OCI-LY3 (cell line): ENCODE data around the gene CMSS1.

Source experiments
- H2AFZ ChIP-seq: fragments of 200-600, 300-600 bp; shearing (Covaris generic); 2 replicates; pipeline ENCODE4 v1.6.0; 2014; ENCODE audit warnings: antibody characterized with exemption, low read depth, low read length
- H3K27ac ChIP-seq: fragments of 200-600, 300-600 bp; sonication (generic); 2 replicates; pipeline ENCODE4 v1.5.1; 2014; ENCODE audit warnings: mild to moderate bottlenecking, low read length, moderate library complexity, mixed read lengths
- H3K27me3 ChIP-seq: fragments of 200-600, 300-600 bp; sonication (generic); 2 replicates; pipeline ENCODE4 v1.6.1; 2014; ENCODE audit warnings: low read depth, low read length, mixed read lengths
- H3K36me3 ChIP-seq: fragments of 200-600, 300-600 bp; sonication (generic); replicated peaks from 2 replicates; pipeline ENCODE3; 2014; ENCODE audit warnings: low read depth, low read length, mixed read lengths
- H3K4me1 ChIP-seq: fragments of 300-600, 200-600 bp; sonication (generic); 2 replicates; pipeline ENCODE4 v1.6.1; 2014; ENCODE audit warnings: low read length, mixed read lengths
- H3K4me2 ChIP-seq: fragments of 200-600, 300-600 bp; sonication (generic); 2 replicates; pipeline ENCODE4 v1.6.1; 2014; ENCODE audit warnings: low read length, mixed read lengths
- H3K4me3 ChIP-seq: fragments of 300-600, 200-600 bp; sonication (generic); 2 replicates; pipeline ENCODE4 v1.5.1; 2014; ENCODE audit warnings: antibody characterized with exemption, mild to moderate bottlenecking, low read length, moderate library complexity
- H3K79me2 ChIP-seq: fragments of 300-600, 200-600 bp; shearing (Covaris generic); 2 replicates; pipeline ENCODE4 v1.6.1; 2014; ENCODE audit warnings: mild to moderate bottlenecking, low read length, mixed read lengths
- H3K9ac ChIP-seq: fragments of 300-600, 200-600 bp; shearing (Covaris generic); 2 replicates; pipeline ENCODE4 v1.6.0; 2014; ENCODE audit warnings: mild to moderate bottlenecking, low read length, moderate library complexity
- H3K9me3 ChIP-seq: fragments of 200-600, 300-600 bp; shearing (Covaris generic); 2 replicates; pipeline ENCODE4 v1.6.1; 2014; ENCODE audit warnings: low read length, mixed read lengths; ENCODE audit not compliant: insufficient read depth
- H4K20me1 ChIP-seq: fragments of 200-600, 300-600 bp; sonication (generic); 2 replicates; pipeline ENCODE4 v1.6.1; 2016; ENCODE audit warnings: low read length, mixed read lengths; ENCODE audit not compliant: insufficient read depth
- EZH2phosphoT487 ChIP-seq: fragments of 200-600 bp; shearing (Covaris generic); IDR thresholded peaks from 2 replicates; pipeline ENCODE4 v1.6.1; 2018; ENCODE audit warnings: antibody characterized with exemption, mixed run types, low read depth
- TF ChIP-seq, protein P1 (sequence below): fragments of 200-600, 300-600 bp; sonication (generic); IDR thresholded peaks from 2 replicates; pipeline ENCODE4 v1.5.1; 2014; ENCODE audit warnings: antibody characterized with exemption, low read length, low read depth

CMSS1 gene

DNA sequence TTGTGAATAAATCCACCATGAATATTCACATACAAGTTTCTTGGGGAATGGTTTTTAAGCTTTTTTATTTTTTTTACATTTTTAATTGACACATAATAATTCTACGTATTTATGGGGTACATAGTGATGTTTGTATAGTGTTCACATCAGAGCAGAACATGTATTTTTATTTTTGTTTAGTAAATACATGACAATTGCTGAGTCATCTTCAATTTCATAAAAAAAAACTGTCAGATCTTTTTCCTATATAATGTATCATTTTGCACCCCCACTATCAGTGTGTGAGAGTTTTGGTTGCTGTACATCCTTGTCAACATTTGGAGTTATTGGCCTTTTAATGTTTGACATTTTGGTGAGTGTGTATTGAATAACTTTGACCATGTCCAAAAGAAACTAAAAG lies 336.5 kb downstream of the CMSS1 start:
- TF ChIP-seq, protein P1, sequence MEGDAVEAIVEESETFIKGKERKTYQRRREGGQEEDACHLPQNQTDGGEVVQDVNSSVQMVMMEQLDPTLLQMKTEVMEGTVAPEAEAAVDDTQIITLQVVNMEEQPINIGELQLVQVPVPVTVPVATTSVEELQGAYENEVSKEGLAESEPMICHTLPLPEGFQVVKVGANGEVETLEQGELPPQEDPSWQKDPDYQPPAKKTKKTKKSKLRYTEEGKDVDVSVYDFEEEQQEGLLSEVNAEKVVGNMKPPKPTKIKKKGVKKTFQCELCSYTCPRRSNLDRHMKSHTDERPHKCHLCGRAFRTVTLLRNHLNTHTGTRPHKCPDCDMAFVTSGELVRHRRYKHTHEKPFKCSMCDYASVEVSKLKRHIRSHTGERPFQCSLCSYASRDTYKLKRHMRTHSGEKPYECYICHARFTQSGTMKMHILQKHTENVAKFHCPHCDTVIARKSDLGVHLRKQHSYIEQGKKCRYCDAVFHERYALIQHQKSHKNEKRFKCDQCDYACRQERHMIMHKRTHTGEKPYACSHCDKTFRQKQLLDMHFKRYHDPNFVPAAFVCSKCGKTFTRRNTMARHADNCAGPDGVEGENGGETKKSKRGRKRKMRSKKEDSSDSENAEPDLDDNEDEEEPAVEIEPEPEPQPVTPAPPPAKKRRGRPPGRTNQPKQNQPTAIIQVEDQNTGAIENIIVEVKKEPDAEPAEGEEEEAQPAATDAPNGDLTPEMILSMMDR = no peak
- TF ChIP-seq EZH2phosphoT487 = no peak
- H3K9ac ChIP-seq = no peak overlapping the region
- no peak overlapping the region for H3K4me3 ChIP-seq
- H4K20me1 ChIP-seq = no peaks in the 10 kb centered on the region
- no peaks in the 10 kb centered on the region for H3K79me2 ChIP-seq
- H3K27me3 ChIP-seq = no peaks in the 10 kb centered on the region
- H3K36me3 ChIP-seq = peaks cover 27% of the 10 kb centered on the region
- no peak overlapping the region for H3K4me2 ChIP-seq
- H3K4me1 ChIP-seq = no peaks in the 10 kb centered on the region
- H3K9me3 ChIP-seq = peaks cover 6% of the 10 kb centered on the region; the same call in 1 of the 2 replicates
- H3K27ac ChIP-seq = no peak overlapping the region
- no peak overlapping the region for H2AFZ ChIP-seq

DNA sequence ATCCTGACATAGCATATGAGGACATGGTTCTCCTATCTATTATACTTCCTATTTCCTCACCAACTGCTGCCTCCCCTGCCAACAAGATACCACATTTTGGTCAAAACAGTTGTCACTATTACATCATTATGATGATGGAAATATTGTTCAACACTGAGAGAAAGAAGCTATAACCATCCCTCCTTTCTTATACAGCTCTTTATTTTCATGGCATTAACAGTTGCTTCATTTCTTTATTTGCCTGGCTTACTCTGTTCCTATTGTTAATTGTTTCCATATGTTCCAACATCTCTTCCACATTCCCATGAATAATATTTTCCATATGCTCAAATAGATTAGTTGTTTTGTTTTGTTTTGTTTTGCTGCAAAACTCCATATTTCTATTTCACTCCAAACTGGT lies 337.5 kb downstream of the CMSS1 start:
- Histone ChIP-seq H3K9me3 (peaks cover 6% of the 10 kb centered on the region; the same call in 1 of the 2 replicates), H3K27me3 (no peaks in the 10 kb centered on the region), H3K27ac (no peak overlapping the region), H3K4me3 (no peak overlapping the region), H4K20me1 (no peaks in the 10 kb centered on the region), H3K4me1 (no peaks in the 10 kb centered on the region), H3K36me3 (peaks cover 27% of the 10 kb centered on the region), H3K9ac (no peak overlapping the region), H3K79me2 (no peaks in the 10 kb centered on the region), H2AFZ (no peak overlapping the region), H3K4me2 (no peak overlapping the region)
- TF ChIP-seq EZH2phosphoT487 = no peak
- TF ChIP-seq, protein P1 = no peak

DNA sequence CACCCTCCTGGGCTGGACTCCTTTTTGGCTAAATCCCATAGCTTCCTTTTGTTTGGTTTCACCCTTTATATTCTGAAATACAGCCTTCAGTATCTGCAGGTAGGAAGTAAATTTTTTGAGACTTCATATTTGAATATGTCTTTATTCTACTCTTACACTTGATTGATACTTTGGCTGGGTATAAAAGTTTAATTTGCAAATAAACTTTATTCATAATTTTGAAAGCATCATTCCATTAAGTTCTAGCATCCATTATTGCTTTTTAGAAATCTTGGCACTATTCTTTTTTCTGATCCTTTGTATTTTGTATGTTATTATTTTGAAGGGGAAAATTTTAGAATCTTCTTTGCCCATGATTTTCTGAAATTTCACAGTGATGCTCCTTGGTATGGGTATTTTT lies 337.9 kb downstream of the CMSS1 start:
- Histone ChIP-seq H4K20me1 (no peaks in the 10 kb centered on the region), H3K27me3 (no peaks in the 10 kb centered on the region), H3K27ac (no peak overlapping the region), H3K36me3 (peaks cover 24% of the 10 kb centered on the region), H3K79me2 (no peaks in the 10 kb centered on the region), H3K9me3 (peaks cover 6% of the 10 kb centered on the region; the same call in 1 of the 2 replicates), H3K4me2 (no peak overlapping the region), H2AFZ (no peak overlapping the region), H3K4me1 (no peaks in the 10 kb centered on the region), H3K9ac (no peak overlapping the region), H3K4me3 (no peak overlapping the region)
- TF ChIP-seq, protein P1 = no peak
- TF ChIP-seq EZH2phosphoT487 = no peak

DNA sequence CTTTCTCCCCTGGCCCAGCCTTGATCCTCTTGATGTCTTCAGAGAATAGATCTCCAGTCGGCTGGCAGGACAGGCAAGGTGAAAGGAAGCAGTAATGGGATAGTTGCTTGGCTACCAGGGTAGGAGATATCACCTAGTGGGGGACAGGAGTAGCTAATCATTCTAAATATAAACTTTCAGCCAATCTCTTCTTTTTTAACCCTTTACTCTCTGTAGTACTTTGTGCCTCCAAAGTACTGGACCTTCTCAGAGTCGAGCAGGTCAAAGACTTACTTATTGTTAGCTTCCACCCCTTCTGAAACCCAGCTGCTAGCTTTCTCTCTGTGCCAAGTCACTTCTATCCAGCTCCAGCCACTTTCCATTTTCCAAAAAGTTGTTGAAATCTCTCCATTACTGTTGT lies 340.0 kb downstream of the CMSS1 start:
- Histone ChIP-seq H3K9me3 (peaks cover 6% of the 10 kb centered on the region; the same call in 1 of the 2 replicates), H3K27ac (no peak overlapping the region), H3K4me3 (no peak overlapping the region), H4K20me1 (no peaks in the 10 kb centered on the region), H3K4me2 (no peak overlapping the region), H3K9ac (no peak overlapping the region), H3K36me3 (peaks cover 19% of the 10 kb centered on the region), H3K4me1 (no peaks in the 10 kb centered on the region), H2AFZ (no peak overlapping the region), H3K79me2 (no peaks in the 10 kb centered on the region), H3K27me3 (no peaks in the 10 kb centered on the region)
- no peak for TF ChIP-seq EZH2phosphoT487
- TF ChIP-seq, protein P1 = no peak
